HL-60 (cell line): Measurements from ENCODE around the gene PTPN1.

ENCODE experiments used
- DNase-seq, 2 experiments: peaks; one replicate each; pipeline ENCODE4 v3.0.0-alpha.2; 2010 to 2020; ENCODE audit warnings: low read depth in 1 of 2, low spot score in 1 of 2
- H3K27ac ChIP-seq: fragments of 250-450 bp; sonication (Bioruptor Pico); replicated peaks from 2 replicates; pipeline ENCODE4 v1.5.1; 2020; ENCODE audit warnings: mild to moderate bottlenecking, moderate library complexity
- H3K27me3 ChIP-seq: fragments of 250-450 bp; sonication (Bioruptor Pico); 2 replicates; pipeline ENCODE4 v1.5.1; 2021; ENCODE audit warnings: mild to moderate bottlenecking, moderate library complexity; ENCODE audit not compliant: insufficient read depth, poor library complexity, severe bottlenecking
- H3K4me3 ChIP-seq: replicated peaks from 2 replicates; pipeline ENCODE4 v1.5.1; 2011; ENCODE audit warnings: mild to moderate bottlenecking, control low read depth, low read length; ENCODE audit not compliant: insufficient read depth
- CTCF ChIP-seq: IDR thresholded peaks from one replicate; pipeline ENCODE4 v1.5.1; 2011; ENCODE audit warnings: low read length, control low read depth, inconsistent platforms; ENCODE audit not compliant: insufficient read depth
- GABPA ChIP-seq: IDR thresholded peaks from 2 replicates; pipeline ENCODE4 v1.6.1; 2012; ENCODE audit warnings: low read depth
- POLR2AphosphoS5 ChIP-seq: IDR thresholded peaks from 2 replicates; pipeline ENCODE4 v1.6.1; 2012; ENCODE audit warnings: low read depth
- REST ChIP-seq: IDR thresholded peaks from 2 replicates; pipeline ENCODE4 v1.6.1; 2012; ENCODE audit warnings: low read depth; ENCODE audit not compliant: insufficient replicate concordance
- SPI1 ChIP-seq: IDR thresholded peaks from 2 replicates; pipeline ENCODE4 v1.6.1; 2012; ENCODE audit warnings: low read depth, mild to moderate bottlenecking, borderline replicate concordance

Gene PTPN1

GRCh38 chr20:50628853-50629669 lies 118.9 kb downstream of the PTPN1 start:
- DNase-seq: no peak
- H3K27me3 ChIP-seq: no peaks in the 10 kb centered on the region
- TF ChIP-seq SPI1: no peak
- no peak for TF ChIP-seq CTCF
- no peak overlapping the region for H3K27ac ChIP-seq
- H3K4me3 ChIP-seq: no peak overlapping the region

GRCh38 chr20:50629670-50630045 lies 119.5 kb downstream of the PTPN1 start:
- Histone ChIP-seq H3K4me3 (no peak overlapping the region), H3K27ac (no peak overlapping the region), H3K27me3 (no peaks in the 10 kb centered on the region)
- TF ChIP-seq REST: no peak
- no peak for TF ChIP-seq POLR2AphosphoS5
- no peak for TF ChIP-seq GABPA
- TF ChIP-seq CTCF: no peak
- no peak for TF ChIP-seq SPI1
- no peak for DNase-seq

DNA sequence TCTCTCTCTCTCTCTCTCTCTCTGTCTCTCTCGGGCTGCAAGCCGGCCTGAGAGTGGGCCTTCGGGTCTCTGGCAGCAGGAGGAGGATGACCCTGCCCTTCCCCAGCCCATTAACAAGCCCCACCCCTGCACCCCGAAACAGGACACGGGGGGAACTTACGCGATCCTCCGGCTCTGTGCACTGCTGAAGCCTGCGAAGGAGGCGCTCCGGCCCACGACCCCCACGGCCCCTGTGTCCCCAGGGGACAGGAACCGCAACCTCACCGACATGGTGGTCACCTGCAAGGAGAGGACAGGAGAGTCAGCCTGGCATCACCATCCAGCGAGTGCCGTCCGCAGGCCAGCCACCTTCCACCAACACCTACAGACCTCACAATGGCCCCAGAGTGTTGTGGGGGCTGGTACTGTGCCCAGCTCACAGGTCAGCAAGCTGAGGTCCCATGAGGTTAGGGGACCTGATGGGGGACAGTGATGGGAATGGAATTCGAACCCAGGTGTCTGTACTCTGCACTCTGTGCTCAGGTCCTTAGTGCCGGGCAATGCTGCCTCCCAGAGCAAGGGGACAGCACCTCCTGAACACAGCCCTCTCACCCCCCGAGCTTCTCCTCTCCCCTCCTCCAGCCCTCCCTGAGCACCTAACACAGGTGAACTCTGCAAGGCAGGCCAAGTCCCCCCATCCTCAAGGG lies 120.5 kb downstream of the PTPN1 start:
- no peak overlapping the region for H3K4me3 ChIP-seq
- H3K27ac ChIP-seq: no peak overlapping the region
- no peak for DNase-seq
- H3K27me3 ChIP-seq: no peaks in the 10 kb centered on the region
- no peak for TF ChIP-seq REST
- TF ChIP-seq SPI1: no peak
- no peak for TF ChIP-seq CTCF
- no peak for TF ChIP-seq GABPA
- no peak for TF ChIP-seq POLR2AphosphoS5
